ENCODE measurements around the gene TMEM218.

DNA sequence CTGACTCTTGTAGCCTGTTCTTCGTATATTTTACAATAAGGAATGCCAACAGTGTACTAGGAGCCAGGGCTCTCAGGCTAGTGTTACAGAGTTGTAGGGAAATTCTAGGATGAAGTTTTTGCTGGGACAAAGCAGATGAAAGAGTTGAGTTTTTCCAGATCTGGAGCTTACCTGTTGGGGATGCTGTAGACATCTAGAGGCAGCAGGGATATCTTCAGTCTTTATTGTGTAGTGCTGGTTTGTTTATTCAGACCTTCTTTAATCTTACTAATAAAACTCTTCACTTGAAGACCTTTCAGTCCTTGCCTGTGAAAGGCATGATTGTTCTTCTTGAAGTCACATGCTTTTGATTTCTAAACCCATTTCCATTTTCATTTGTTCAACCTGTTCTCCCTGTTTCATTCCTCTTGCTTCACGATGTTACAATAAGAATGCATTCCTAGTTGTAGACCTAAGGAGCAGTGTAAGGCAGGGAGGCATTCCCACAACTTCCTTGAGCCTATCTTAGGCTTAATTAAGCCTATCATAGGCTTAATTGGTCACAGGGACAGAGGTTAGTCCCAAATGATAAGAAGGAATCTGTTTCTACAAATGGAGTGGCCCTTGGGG, 56.2 kb downstream of the TMEM218 start:
- no peak for TF ChIP-seq POLR2A (IDR thresholded peaks at IDR 0.05)
- TF ChIP-seq, protein P1, sequence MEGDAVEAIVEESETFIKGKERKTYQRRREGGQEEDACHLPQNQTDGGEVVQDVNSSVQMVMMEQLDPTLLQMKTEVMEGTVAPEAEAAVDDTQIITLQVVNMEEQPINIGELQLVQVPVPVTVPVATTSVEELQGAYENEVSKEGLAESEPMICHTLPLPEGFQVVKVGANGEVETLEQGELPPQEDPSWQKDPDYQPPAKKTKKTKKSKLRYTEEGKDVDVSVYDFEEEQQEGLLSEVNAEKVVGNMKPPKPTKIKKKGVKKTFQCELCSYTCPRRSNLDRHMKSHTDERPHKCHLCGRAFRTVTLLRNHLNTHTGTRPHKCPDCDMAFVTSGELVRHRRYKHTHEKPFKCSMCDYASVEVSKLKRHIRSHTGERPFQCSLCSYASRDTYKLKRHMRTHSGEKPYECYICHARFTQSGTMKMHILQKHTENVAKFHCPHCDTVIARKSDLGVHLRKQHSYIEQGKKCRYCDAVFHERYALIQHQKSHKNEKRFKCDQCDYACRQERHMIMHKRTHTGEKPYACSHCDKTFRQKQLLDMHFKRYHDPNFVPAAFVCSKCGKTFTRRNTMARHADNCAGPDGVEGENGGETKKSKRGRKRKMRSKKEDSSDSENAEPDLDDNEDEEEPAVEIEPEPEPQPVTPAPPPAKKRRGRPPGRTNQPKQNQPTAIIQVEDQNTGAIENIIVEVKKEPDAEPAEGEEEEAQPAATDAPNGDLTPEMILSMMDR (IDR thresholded peaks at IDR 0.05), result no peak

Data from suprapubic skin (tissue), 3 donors.